GM18951 (cell line): Measurements from ENCODE around the gene DDB1.

ENCODE experiments used
- POLR2A ChIP-seq: IDR thresholded peaks from 4 replicates; pipeline ENCODE4 v1.6.1; 2011; ENCODE audit warnings: mild to moderate bottlenecking; ENCODE audit not compliant: insufficient read length, insufficient read depth; ENCODE audit errors: extremely low read depth
- in situ Hi-C: fragments of 300-500 bp; cut with MboI; formaldehyde crosslinking; loops from one replicate; pipeline ENCODE4 v1.12.0; 2022; ENCODE audit warnings: low sequenced_read_pairs, mixed read lengths, inconsistent platforms; ENCODE audit not compliant: unreplicated experiment

Gene DDB1

DNA sequence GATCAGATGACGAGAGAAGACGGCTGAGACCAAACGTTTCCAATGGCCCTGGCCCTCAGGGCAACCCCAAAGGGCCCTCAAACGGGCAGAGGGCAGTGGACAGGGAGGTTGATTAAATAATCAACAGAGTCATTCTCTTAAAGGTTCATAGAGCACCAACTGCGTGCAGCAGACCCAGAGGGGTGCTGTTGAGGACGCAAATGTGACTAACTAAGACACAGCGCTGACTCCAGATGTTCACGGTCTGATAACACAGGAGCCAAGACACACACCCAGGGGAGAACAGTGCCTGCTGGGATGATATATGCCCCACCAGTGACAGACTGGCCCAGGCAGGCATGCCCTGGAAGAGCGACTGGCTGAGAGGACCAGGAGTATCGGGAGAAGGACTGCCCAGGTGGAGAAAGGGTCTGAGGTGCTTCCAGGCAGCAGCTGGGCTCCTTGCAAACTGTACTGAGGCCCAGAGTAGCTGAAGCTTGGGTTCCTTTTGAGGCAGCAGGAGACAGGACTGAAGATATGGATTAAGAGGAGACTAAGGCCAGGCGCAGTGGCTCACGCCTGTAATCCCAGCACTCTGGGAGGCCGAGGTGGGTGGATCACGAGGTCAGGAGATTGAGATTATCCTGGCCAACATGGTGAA is 45.4 kb downstream of the DDB1 start:
- no peak for TF ChIP-seq POLR2A
- in situ Hi-C loops: no loop called here

DNA sequence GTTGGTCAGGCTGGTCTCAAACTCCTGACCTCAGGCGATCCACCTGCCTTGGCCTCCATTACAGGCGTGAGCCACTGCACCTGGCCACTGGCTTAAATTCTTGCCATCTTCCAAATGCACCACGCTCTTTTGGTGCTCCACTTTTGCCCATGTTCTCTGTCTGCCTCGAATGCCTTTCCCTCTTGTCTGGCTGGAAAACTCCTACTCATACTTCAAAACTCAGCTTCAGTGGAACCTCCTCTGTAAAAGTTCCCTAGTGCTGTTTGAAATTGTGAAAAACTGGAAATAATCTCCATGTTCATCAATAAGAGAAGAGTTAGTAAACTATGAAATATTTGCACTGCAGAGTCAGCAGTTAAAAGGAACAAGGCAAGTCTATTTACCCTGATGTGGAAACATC is 49.3 kb downstream of the DDB1 start:
- TF ChIP-seq POLR2A: no peak
- in situ Hi-C loops: no loop called here

DNA sequence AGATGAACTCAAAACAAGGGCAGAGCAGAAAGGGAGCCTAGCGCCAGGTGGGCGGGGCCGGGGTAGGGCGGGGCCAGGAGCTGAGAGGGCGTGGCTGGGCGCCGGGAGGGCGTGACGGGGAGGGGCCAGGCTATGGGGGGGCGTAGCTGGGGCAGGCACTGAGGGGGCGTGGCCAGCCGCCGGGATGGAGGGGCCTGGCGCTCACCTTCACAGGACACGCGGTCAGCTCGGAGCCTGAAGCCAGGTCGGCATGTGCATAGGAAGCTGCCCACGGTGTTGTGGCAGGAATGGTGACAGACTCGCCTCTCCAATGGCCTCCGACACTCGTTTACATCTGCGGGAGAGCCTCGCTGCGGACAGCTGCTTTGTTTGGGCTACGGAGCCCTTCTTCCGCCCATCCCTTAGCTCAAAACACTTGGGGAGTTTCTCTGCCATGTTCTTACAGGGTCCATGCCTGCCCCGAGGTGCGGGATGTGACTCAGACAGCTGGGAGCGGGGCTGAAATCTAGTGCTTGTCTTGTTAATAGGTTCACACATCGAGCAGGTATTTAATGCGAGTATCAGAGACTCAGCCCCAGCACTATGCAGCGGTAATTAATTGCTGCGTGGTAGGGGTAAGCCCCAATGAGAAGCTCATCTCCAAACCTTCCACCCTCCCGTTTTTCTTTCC is 51.2 kb downstream of the DDB1 start:
- no peak for TF ChIP-seq POLR2A
- in situ Hi-C loops: no loop called here

DNA sequence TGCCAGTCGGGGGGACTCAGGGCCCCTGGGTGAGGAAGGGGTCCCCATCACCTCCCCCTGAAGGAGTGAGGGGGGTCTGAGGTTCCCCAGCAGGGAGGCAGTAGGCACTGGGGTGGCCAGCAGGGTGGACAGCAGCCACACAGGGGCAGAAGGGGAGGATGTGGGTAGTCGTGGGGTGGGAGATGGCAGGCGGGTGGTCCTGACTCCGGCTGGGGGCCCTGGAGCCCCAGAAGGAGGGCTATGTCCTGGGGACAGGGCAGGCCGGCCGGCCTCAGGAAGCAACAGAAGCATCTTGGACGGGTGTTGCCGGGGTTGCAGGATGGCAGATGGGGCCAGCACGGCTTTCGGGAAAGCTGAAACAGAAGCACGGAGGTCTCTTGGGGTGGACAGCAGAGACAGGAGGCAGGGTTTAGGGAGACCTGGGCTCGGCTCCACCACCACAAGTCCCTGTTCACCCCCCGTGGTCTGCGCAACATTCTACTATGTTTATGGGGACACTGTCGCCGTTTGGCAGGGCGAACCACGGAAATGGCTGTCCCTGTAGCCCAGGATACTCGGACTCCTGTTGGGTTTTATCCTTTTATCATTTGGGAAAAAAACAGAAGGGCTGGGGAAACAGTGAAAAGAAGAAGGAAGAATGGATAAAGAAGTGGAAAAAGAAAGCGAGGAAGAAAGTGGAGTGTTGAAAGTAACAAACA is 51.9 kb downstream of the DDB1 start:
- in situ Hi-C loops: no loop called here
- no peak for TF ChIP-seq POLR2A

DNA sequence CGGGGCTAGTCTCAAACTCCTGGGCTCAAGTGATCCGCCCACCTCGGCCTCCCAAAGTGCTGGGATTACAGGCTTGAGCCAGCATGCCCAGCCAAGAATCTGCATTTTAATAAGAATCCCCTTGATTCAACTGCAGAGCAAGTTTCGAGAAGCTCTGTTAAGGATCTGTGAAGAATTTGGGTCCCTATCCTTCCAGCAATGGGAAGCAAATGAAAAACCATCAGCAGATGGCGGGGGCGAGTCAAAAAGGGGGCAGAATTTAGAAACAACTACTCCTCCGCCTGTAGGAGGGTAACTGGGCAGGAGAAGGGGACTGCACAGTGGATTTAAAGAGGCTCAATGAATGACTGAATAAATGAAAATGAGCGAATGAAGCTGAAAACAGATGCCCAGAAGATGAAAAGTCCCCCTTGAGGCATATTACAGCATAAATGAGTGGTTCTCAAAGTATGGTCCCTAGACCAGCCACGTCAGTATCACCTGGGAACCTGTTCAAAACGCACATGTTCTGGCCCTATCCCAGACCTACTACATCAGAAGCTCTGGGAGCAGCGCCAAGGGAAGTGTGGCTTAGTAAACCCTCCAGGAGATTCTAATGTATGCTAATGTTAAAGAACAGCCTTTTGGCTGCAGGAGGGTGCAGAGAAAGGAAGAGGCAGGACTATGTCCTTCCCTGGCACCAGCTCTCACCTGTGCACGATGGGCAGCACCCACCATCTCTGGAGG is 52.8 kb downstream of the DDB1 start:
- in situ Hi-C loops: no loop called here
- no peak for TF ChIP-seq POLR2A

DNA sequence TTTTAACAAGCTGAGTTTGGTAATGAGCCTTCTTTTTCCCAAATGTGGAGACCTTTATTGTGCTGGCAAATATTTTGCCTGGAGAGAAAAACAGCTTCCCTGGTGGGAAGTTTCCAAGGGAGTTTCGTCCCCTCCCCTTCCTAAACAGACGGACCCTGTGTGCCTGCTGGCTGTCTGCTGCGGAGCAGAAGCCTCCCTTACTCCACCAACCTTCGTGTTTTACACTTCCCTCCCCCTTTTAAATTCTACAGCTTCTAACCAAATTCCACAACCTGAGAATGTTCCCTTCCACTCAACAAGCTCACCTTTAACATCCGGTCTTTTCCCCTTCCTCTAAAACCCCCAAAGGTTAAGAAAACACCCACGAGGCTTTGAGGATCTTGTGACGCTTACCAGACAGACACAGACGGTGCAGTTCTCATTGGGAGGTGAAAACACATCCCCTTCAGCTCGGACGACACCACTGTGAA is 54.9 kb downstream of the DDB1 start:
- TF ChIP-seq POLR2A: no peak
- in situ Hi-C loops: no loop called here

DNA sequence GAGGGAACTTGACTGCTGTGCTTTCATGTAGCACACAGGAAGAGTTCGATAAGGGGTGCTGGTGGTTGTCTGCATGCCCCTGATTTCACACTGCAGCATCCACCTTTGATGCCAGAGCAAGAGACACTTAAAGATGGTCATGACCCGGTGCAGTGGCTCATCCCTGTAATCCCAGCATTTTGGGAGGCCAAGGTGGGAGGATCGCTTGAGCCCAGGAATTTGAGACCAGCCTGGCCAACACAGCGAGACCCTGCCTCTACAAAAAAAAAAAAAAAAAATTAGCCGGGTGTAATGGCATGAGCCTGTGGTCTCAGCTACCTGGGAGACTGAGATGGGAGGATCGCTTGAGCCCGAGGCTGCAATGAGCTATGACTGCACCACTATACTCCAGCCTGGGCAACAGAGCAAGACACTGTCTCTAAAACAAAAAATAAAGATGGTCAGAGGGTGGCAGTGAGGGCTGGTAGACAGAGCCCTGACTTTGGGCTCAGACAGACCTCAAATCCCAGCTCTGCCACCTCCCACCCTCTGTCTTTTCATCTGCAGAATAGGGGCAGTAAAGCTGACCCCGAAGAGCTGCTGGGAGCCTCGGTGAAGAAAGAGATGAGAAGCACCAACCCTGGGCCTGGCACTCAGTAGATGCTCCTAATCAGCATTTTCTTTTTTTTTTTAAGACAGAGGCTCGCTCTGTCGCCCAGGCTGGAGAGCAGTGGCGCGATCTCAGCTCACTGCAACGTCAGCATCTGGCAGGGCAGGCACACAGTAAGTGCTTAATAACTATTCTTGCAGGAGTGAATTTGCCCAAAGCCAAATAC is 55.5 kb downstream of the DDB1 start:
- in situ Hi-C loops: no loop called here
- no peak for TF ChIP-seq POLR2A

DNA sequence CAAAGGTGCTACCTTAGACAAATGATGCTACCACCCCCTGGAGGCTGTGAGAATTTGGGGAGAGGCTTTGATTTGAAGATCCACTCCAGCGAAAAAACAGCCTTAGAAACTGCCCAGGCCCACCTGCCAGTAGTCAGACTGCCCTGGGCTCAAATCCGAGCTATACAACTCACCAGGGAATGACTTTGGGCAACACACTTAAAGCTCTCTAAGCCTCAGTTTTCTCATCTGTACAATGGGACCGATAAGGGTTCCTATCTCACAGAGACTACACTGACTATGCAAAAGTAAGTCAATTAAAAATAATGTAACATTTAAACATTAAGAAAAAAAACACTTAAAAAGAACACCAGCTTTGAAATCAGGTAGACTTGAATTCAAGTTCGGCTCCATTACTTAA is 57.7 kb downstream of the DDB1 start:
- in situ Hi-C loops: no loop called here
- TF ChIP-seq POLR2A: no peak

DNA sequence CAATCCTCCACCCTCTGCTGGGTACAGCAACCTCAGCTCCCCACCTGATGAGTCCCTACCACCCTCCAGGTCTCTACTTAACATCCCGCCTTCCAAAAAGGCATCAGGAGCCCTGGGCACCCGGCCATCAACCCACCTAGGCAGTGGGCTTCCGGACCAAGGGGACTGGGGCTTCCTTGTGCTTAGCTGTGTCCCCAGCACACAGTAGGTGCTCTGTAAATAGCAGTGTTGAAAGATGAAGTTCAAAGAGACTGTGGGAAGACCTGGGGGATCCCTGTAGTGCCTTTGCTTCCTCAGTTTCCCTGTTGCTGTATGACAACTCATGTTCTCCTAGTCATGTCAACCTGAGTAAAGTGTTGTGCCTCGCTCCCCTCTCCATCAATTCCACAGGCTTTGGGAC is 58.8 kb downstream of the DDB1 start:
- TF ChIP-seq POLR2A: no peak
- in situ Hi-C loops: no loop called here

DNA sequence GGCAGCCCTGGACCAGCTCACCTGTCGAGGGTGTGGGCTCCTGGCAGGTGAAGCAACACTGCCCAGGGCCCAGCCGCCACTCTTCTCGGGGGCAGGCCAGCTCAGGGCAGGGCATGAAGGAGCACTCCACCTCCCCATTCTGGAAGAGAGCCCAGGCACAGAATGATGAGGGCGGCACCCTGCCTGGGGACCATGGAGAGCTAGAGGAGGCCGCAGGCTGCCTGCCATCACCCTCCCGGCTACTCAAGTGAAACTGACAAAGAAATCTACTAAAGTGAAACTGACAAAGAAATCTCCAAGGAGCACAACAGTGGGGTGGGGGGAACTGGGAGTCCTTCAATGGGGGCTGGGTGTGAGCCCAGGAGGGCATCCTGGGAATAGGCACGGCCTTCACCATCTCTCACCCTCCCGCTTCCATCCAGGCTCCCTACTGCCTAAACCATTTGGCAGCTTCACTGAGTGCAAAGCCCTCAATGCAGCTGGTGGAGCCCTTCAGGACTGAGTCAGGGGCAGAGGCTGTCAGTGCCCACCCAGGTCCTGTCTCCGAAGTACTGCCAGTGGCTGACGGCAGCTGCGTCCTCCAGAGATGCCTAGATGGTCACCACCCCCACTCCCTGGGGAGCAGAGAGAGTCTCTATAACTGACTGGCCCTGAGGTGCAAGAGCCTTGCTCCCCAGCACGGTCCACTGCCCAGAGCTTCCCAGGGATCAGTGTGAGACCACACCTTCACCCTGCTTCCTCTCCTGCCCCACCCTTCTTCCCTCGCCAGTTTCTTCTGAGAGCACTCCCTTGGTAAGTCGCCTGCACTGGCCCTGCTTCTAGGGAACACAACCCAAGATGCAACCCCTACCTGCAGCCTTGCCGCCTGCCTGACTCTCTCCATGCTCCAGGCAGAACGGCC is 59.5 kb downstream of the DDB1 start:
- in situ Hi-C loops: no loop called here
- TF ChIP-seq POLR2A: no peak

DNA sequence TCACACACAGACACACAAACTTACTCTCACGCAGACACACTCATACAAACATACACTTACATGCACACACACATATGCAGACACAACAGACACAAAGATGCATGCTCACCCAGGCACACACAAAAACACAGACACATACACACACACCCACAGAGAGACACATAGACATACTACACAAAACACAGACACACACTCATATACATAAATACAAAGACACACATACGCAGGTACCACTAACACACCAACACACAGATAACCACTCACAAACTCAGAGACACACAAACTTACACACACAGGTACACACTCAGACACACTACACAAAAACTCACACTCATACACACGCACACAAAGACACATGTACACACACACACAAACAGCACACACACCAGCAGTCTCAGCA is 60.2 kb downstream of the DDB1 start:
- no peak for TF ChIP-seq POLR2A

More for the DNA sequence above, 60.2 kb downstream of the DDB1 start:
- in situ Hi-C loops: no loop called here
